ENCODE data around the gene CYP1B1.

Gene CYP1B1

DNA sequence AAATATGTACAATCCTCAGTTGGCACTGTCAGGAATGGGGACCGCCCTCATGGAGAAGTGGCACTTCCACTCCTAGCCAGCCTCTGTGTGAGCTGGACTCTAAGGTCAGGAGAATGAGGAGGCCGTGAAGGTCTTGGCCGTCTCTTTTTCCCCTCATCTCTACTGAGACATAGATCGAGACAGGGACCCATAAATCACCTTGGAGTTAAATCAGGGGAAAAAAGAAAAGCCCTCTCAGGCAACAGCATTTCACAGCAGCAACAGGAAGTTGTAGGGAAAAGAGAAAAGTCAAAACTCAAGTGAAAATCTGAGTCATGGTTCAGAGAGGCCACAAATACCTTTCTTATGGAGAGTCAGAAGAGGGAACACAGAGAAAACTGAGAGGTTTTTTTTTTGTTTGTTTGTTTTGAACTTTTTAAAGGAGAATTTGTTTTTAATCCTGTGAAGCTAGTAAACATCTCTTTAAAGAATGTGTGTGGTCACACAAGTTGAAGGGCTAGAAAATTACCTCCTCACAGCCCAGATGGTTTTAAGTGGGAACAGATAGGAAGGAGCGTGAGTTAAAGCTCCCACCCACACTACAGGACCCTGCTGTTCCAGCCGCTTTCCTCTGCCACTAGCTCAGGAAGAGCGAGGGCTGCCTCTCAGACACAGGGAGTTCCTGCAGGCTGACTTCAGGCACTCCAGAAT is 30.6 kb upstream of the CYP1B1 start:
- Histone ChIP-seq H3K14ac (ENCODE audit: low read length in 2 of 2) (no peak overlapping the region), H2BK5ac (ENCODE audit: low read depth, low read length, poor library complexity, severe bottlenecking) (peak overlapping the region; percentile 98), H3K9ac (ENCODE audit: low read length) (peak overlapping the region; percentile 92), H2BK15ac (ENCODE audit: low read depth, poor library complexity, severe bottlenecking) (peak overlapping the region; percentile 92), H3K23ac (ENCODE audit: low read length in 2 of 2) (no peak overlapping the region), H3K79me1 (replicated peaks; ENCODE audit: low read length, poor library complexity, severe bottlenecking) (peaks cover 14% of the 10 kb centered on the region), H3K36me3 (ENCODE audit: control insufficient read depth in 1 of 2, insufficient read depth in 2 of 2, low read depth in 1 of 2, low read length in 2 of 2) (no peaks in the 10 kb centered on the region), H2AFZ (ENCODE audit: low read depth, low read length) (peak overlapping the region; percentile 36), H3K4me3 (ENCODE audit: insufficient read depth in 1 of 2, low read depth in 1 of 2, low read length in 2 of 2) (no peak overlapping the region), H4K8ac (ENCODE audit: low read length) (peak overlapping the region; percentile 95), H3K27me3 (ENCODE audit: control insufficient read depth in 1 of 2, insufficient read depth in 1 of 2, low read length in 2 of 2) (no peaks in the 10 kb centered on the region), H3K18ac (ENCODE audit: low read depth in 1 of 2, low read length in 2 of 2) (peak overlapping the region; percentile 89 to 99), H3K9me3 (ENCODE audit: control insufficient read depth, low read length) (peaks cover 14% of the 10 kb centered on the region), H3K27ac (ENCODE audit: low read length, poor library complexity, severe bottlenecking) (peak overlapping the region; percentile 98), H2BK120ac (ENCODE audit: low read depth, low read length) (peak overlapping the region; percentile 86), H4K91ac (ENCODE audit: low read length) (peak overlapping the region; percentile 93), H3K4me1 (ENCODE audit: control insufficient read depth, insufficient read depth, low read depth, low read length) (peaks cover 19% of the 10 kb centered on the region), H3K4me2 (ENCODE audit: low read length, poor library complexity, severe bottlenecking) (peak overlapping the region; percentile 49), H2BK12ac (ENCODE audit: low read length in 2 of 2) (peak overlapping the region; percentile 79 to 94), H2AK5ac (ENCODE audit: low read length, severe bottlenecking) (peak overlapping the region; percentile 83), H3K4ac (ENCODE audit: low read depth in 1 of 2, low read length in 2 of 2) (peak overlapping the region; percentile 85 to 86)
- WGBS: 11% methylated on average over 5 of the region's 7 CpGs
- DNase-seq: peak; percentile 90

DNA sequence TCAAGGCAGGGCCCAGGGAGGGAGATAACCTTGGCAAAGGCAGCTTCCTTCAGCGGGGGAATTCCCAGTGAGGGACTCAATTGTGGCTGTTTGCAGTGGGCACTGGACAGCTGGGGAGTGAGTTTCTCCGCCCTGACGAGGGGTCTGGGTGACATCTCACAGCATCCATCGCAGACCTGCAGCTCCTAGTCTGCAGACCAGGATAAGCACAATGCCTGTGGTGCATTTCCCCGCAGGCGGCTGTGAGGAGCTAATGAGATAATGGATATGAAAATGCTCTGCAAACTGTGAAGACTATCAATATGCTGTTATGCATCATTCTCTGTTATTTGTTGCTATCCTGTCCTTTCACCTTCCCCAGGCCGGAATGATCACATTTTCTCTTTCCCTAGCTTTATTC is 30.0 kb upstream of the CYP1B1 start:
- Histone ChIP-seq H3K27ac (ENCODE audit: low read length, poor library complexity, severe bottlenecking) (peak overlapping the region; percentile 98), H3K4me1 (ENCODE audit: control insufficient read depth, insufficient read depth, low read depth, low read length) (peaks cover 19% of the 10 kb centered on the region), H2BK12ac (ENCODE audit: low read length in 2 of 2) (peak overlapping the region; percentile 86 to 93), H2BK15ac (ENCODE audit: low read depth, poor library complexity, severe bottlenecking) (peak overlapping the region; percentile 37), H2BK5ac (ENCODE audit: low read depth, low read length, poor library complexity, severe bottlenecking) (no peak overlapping the region), H3K9ac (ENCODE audit: low read length) (peak overlapping the region; percentile 92), H3K4me3 (ENCODE audit: insufficient read depth in 1 of 2, low read depth in 1 of 2, low read length in 2 of 2) (no peak overlapping the region), H3K4ac (ENCODE audit: low read depth in 1 of 2, low read length in 2 of 2) (peak overlapping the region; percentile 20 to 64), H3K9me3 (ENCODE audit: control insufficient read depth, low read length) (peaks cover 14% of the 10 kb centered on the region), H4K8ac (ENCODE audit: low read length) (peak overlapping the region; percentile 97), H3K18ac (ENCODE audit: low read depth in 1 of 2, low read length in 2 of 2) (peak overlapping the region; percentile 79 to 87), H3K36me3 (ENCODE audit: control insufficient read depth in 1 of 2, insufficient read depth in 2 of 2, low read depth in 1 of 2, low read length in 2 of 2) (no peaks in the 10 kb centered on the region), H3K14ac (ENCODE audit: low read length in 2 of 2) (no peak overlapping the region), H2BK120ac (ENCODE audit: low read depth, low read length) (peak overlapping the region; percentile 67), H2AK5ac (ENCODE audit: low read length, severe bottlenecking) (peak overlapping the region; percentile 83), H3K23ac (ENCODE audit: low read length in 2 of 2) (no peak overlapping the region), H4K91ac (ENCODE audit: low read length) (peak overlapping the region; percentile 81), H3K79me1 (replicated peaks; ENCODE audit: low read length, poor library complexity, severe bottlenecking) (peaks cover 12% of the 10 kb centered on the region), H3K4me2 (ENCODE audit: low read length, poor library complexity, severe bottlenecking) (no peak overlapping the region), H2AFZ (ENCODE audit: low read depth, low read length) (no peak overlapping the region), H3K27me3 (ENCODE audit: control insufficient read depth in 1 of 2, insufficient read depth in 1 of 2, low read length in 2 of 2) (no peaks in the 10 kb centered on the region)
- WGBS: 37% methylated on average over 4 of the region's 7 CpGs
- peak; percentile 36 for DNase-seq

DNA sequence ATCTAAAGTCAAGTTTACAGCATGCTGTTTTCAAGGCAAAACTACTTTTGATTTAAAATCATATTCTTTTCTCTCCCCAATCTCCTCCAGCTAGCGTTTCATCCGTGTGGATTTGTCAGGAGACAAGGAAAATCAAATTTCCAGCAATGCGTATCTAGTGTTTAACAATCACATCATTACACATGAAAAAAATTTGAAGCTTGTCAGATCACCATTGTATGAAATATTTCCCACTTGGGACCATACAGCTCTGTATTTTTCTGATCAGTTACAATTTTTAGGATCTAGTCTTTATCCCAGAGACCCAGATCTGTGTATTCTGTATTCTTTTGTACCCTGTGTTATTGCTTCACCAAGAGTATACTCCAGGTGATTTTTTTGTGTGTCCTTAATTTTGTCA is 28.6 kb upstream of the CYP1B1 start:
- no peak overlapping the region for H3K4me3 ChIP-seq (ENCODE audit: insufficient read depth in 1 of 2, low read depth in 1 of 2, low read length in 2 of 2)
- no peak overlapping the region for H3K18ac ChIP-seq (ENCODE audit: low read depth in 1 of 2, low read length in 2 of 2)
- H2BK5ac ChIP-seq (ENCODE audit: low read depth, low read length, poor library complexity, severe bottlenecking): no peak overlapping the region
- over 99% methylated on average over 3 of the region's 3 CpGs for WGBS
- no peak overlapping the region for H2BK12ac ChIP-seq (ENCODE audit: low read length in 2 of 2)
- H4K91ac ChIP-seq (ENCODE audit: low read length): no peak overlapping the region
- no peaks in the 10 kb centered on the region for H3K36me3 ChIP-seq (ENCODE audit: control insufficient read depth in 1 of 2, insufficient read depth in 2 of 2, low read depth in 1 of 2, low read length in 2 of 2)
- H3K23ac ChIP-seq (ENCODE audit: low read length in 2 of 2): no peak overlapping the region
- peaks cover 14% of the 10 kb centered on the region for H3K9me3 ChIP-seq (ENCODE audit: control insufficient read depth, low read length)
- H3K14ac ChIP-seq (ENCODE audit: low read length in 2 of 2): no peak overlapping the region
- no peak overlapping the region for H2BK15ac ChIP-seq (ENCODE audit: low read depth, poor library complexity, severe bottlenecking)
- peaks cover 12% of the 10 kb centered on the region for H3K79me1 ChIP-seq (replicated peaks; ENCODE audit: low read length, poor library complexity, severe bottlenecking)
- DNase-seq: no peak
- H3K4ac ChIP-seq (ENCODE audit: low read depth in 1 of 2, low read length in 2 of 2): no peak overlapping the region
- H3K27me3 ChIP-seq (ENCODE audit: control insufficient read depth in 1 of 2, insufficient read depth in 1 of 2, low read length in 2 of 2): no peaks in the 10 kb centered on the region
- no peak overlapping the region for H3K27ac ChIP-seq (ENCODE audit: low read length, poor library complexity, severe bottlenecking)
- no peak overlapping the region for H3K9ac ChIP-seq (ENCODE audit: low read length)
- no peak overlapping the region for H2AK5ac ChIP-seq (ENCODE audit: low read length, severe bottlenecking)
- H3K4me2 ChIP-seq (ENCODE audit: low read length, poor library complexity, severe bottlenecking): no peak overlapping the region
- peaks cover 16% of the 10 kb centered on the region for H3K4me1 ChIP-seq (ENCODE audit: control insufficient read depth, insufficient read depth, low read depth, low read length)
- H2AFZ ChIP-seq (ENCODE audit: low read depth, low read length): no peak overlapping the region
- no peak overlapping the region for H2BK120ac ChIP-seq (ENCODE audit: low read depth, low read length)
- H4K8ac ChIP-seq (ENCODE audit: low read length): no peak overlapping the region

DNA sequence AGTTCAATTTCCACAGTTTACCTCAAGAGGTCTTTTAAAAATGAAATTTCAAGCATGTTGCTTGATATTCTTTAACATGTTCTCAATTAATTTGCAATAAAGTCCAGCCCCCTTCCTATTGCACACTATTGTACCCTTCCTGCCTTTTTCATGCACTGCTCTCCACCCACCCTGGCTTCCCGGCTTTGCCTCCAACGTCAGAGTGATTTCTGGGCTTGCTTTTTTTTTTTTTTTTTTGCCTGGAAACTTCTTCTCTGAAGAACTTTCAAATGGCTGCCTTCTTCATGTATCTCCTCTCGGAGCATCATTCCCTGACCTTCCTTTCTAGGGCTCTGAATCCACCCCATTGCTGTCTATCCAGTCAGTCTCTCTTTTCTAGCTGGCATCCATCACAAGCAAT is 24.4 kb upstream of the CYP1B1 start:
- H4K91ac ChIP-seq (ENCODE audit: low read length): no peak overlapping the region
- H3K9ac ChIP-seq (ENCODE audit: low read length): peak overlapping the region; percentile 56
- H3K18ac ChIP-seq (ENCODE audit: low read depth in 1 of 2, low read length in 2 of 2): no peak overlapping the region
- H3K4me2 ChIP-seq (ENCODE audit: low read length, poor library complexity, severe bottlenecking): no peak overlapping the region
- 66% methylated on average over 2 of the region's 3 CpGs for WGBS
- H3K79me1 ChIP-seq (replicated peaks; ENCODE audit: low read length, poor library complexity, severe bottlenecking): peaks cover 2% of the 10 kb centered on the region
- H3K4ac ChIP-seq (ENCODE audit: low read depth in 1 of 2, low read length in 2 of 2): no peak overlapping the region
- no peaks in the 10 kb centered on the region for H3K36me3 ChIP-seq (ENCODE audit: control insufficient read depth in 1 of 2, insufficient read depth in 2 of 2, low read depth in 1 of 2, low read length in 2 of 2)
- H3K9me3 ChIP-seq (ENCODE audit: control insufficient read depth, low read length): peaks cover 14% of the 10 kb centered on the region
- no peak for DNase-seq
- H3K4me1 ChIP-seq (ENCODE audit: control insufficient read depth, insufficient read depth, low read depth, low read length): peaks cover 14% of the 10 kb centered on the region
- no peak overlapping the region for H3K27ac ChIP-seq (ENCODE audit: low read length, poor library complexity, severe bottlenecking)
- H2BK5ac ChIP-seq (ENCODE audit: low read depth, low read length, poor library complexity, severe bottlenecking): no peak overlapping the region
- H2BK12ac ChIP-seq (ENCODE audit: low read length in 2 of 2): peak overlapping the region in 1 of 2 experiments; percentile 47
- no peak overlapping the region for H2AK5ac ChIP-seq (ENCODE audit: low read length, severe bottlenecking)
- H3K14ac ChIP-seq (ENCODE audit: low read length in 2 of 2): no peak overlapping the region
- H2BK120ac ChIP-seq (ENCODE audit: low read depth, low read length): no peak overlapping the region
- H4K8ac ChIP-seq (ENCODE audit: low read length): no peak overlapping the region
- H2AFZ ChIP-seq (ENCODE audit: low read depth, low read length): no peak overlapping the region
- no peak overlapping the region for H3K23ac ChIP-seq (ENCODE audit: low read length in 2 of 2)
- H2BK15ac ChIP-seq (ENCODE audit: low read depth, poor library complexity, severe bottlenecking): no peak overlapping the region
- no peak overlapping the region for H3K4me3 ChIP-seq (ENCODE audit: insufficient read depth in 1 of 2, low read depth in 1 of 2, low read length in 2 of 2)
- H3K27me3 ChIP-seq (ENCODE audit: control insufficient read depth in 1 of 2, insufficient read depth in 1 of 2, low read length in 2 of 2): no peaks in the 10 kb centered on the region

Data from mesenchymal stem cell (in vitro differentiated cells and primary cell).